ENCODE measurements around the gene IKZF2.

DNA sequence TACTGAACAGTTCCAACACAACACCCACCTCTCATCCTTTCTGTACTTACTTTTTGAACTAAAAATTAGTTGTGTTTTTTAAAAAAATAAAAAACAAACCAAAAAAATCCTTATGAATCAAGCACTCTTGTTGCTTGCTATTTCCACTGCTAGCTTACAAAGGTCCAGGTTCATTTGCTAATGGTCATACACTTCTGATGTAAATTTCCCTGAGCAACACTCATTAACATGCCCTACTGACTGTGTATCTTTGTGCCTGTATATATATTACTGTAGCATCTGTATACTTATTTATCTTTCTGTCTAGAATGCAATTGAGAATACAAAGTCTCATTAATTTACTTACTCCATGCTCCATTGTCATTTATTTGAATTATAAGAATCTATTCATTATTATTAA lies 30.3 kb upstream of the IKZF2 start:
- TF ChIP-seq POLR2AphosphoS5 (IDR thresholded peaks at IDR 0.05; ENCODE audit: low read depth, low read length) (no peak), POLR2A (IDR thresholded peaks at IDR 0.05; ENCODE audit: low read depth, low read length) (no peak)
